H1 (cell line): ENCODE measurements around the gene FOSL1. TPM values are rescaled to one million over a fixed set of nuclear protein-coding genes. Genes with fewer than 3 reads are reported as not detected.

Source experiments
- polyA plus RNA-seq, 7 experiments: library from polyadenylated mRNA; depleted of rRNA in 3 of 7; stranded (reverse) in 5 of 7; unstranded in 2 of 7; fragments of >200 nt in 5 of 7; fragments of 200-250 nt in 2 of 7; gene quantifications; 1 replicate in 5 of 7; 2 replicates in 1 of 7; 4 replicates in 1 of 7; pipeline versions ENCODE4 v1.2.1 to v1.2.3, GENCODE V29; 2011 to 2013; ENCODE audit warnings: missing spikeins in 2 of 7, mixed read lengths in 2 of 7
- total RNA-seq: library from RNA; stranded (reverse); fragmentation: NEBNext Ultra II Directional; extraction: Animal tissue kit (Norgen Biotek cat#: 25700); gene quantifications from 2 replicates; pipeline ENCODE4 v1.2.1, GENCODE V29; 2021
- TF ChIP-seq, protein P1 (sequence below): IDR thresholded peaks from 2 replicates; pipeline ENCODE4 v1.6.1; 2012; ENCODE audit warnings: inconsistent platforms

Gene FOSL1
- total and polyA plus RNA-seq, 2 of the 8 experiments (the other 6 are each of a cell fraction or from before 2014, with no cell fraction given) = 6.3 to 7.2 TPM

DNA sequence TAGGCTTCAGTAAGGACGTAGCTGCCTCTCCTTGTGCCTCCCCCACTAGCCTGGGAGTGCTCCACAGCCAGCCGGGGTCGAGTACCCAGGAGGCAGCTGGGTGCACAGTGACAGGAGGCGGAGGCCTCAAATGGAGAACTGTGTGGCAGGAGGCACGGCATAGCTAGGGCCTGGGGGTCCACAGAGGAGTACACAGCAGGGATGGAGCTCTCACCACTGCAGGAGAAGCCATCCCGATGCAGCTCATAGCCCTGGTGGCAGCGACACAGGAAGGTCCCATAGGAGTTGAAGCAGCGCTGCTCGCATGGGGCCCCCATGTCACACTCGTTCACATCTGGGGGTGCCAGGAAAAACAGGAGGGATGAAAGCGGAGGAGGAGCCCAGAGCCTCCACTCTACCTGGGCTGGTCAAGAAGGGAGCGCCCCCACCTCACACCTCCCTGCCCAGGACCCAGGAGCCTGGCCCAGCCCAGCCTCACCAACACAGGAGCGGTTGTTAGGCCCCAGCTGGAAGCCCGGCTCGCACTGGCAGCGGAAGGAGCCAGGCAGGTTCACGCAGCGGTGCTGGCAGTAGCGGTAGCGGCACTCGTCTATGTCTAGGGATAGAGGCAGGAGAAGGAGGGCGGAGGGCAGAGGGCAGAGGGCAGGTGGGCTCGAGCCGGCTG is 30.4 kb downstream of the FOSL1 start (continued):
- TF ChIP-seq, protein P1, sequence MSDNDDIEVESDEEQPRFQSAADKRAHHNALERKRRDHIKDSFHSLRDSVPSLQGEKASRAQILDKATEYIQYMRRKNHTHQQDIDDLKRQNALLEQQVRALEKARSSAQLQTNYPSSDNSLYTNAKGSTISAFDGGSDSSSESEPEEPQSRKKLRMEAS = no peak
